GM12865 (cell line): ENCODE data around the gene FAM168B.
A peak's percentile ranks its signal among the peaks of the same experiment; 100 is the strongest.
"Not testable (repeated sequence)": the region's sequence is repeated elsewhere in the genome, so short reads cannot be mapped to it uniquely, and the experiment has no call there.

ENCODE experiments used
- DNase-seq: peaks from one replicate; pipeline ENCODE4 v3.0.0; 2010; ENCODE audit warnings: low read depth
- H3K4me3 ChIP-seq: 2 replicates; pipeline ENCODE4 v1.5.1; 2011; ENCODE audit warnings: mild to moderate bottlenecking, low read depth, low read length, control low read depth
- TF ChIP-seq, protein P1 (sequence below): IDR thresholded peaks from 2 replicates; pipeline ENCODE4 v1.5.1; 2011; ENCODE audit warnings: low read length, control low read depth, low read depth, inconsistent platforms; ENCODE audit not compliant: insufficient read depth; ENCODE audit errors: missing control alignments

FAM168B gene

DNA sequence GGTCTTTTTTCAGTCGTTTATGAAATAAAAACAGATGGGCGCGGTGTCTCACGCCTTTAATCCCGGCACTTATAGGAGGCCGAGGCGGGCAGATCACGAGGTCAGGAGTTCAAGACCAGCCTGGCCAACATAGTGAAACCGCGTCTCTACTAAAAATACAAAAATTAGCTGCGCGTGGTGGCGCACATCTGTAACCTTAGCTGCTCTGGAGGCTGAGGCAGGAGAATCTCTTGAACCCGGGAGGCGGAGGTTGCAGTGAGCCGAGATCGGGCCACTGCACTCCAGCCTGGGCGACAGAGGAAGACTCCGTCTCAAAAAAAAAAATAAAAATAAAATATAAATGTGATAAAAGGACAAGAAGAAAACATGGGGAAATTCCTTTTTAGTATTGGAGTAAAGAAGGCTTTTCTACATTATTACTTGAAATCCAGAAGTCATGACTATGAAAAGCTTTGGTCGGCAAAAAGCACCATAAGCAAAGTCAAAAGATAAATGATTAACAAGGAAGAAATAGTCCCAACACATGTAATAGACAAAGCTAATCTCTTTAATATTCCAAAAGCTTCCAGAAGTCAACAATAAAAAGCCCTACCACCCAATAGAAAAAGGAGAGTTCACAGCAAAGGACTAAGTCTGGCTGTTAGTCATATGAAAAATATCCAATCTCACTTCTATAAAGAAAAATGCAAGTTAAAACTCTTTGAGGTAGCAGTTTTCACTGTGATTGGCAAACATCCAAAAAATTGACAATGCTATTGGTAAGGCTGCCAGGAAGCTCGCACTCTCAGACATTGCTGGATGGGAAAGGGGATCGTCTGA is 1.4 kb upstream of the FAM168B start:
- peak; percentile 9 for DNase-seq
- TF ChIP-seq, protein P1, sequence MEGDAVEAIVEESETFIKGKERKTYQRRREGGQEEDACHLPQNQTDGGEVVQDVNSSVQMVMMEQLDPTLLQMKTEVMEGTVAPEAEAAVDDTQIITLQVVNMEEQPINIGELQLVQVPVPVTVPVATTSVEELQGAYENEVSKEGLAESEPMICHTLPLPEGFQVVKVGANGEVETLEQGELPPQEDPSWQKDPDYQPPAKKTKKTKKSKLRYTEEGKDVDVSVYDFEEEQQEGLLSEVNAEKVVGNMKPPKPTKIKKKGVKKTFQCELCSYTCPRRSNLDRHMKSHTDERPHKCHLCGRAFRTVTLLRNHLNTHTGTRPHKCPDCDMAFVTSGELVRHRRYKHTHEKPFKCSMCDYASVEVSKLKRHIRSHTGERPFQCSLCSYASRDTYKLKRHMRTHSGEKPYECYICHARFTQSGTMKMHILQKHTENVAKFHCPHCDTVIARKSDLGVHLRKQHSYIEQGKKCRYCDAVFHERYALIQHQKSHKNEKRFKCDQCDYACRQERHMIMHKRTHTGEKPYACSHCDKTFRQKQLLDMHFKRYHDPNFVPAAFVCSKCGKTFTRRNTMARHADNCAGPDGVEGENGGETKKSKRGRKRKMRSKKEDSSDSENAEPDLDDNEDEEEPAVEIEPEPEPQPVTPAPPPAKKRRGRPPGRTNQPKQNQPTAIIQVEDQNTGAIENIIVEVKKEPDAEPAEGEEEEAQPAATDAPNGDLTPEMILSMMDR = no peak
- no peak overlapping the region for H3K4me3 ChIP-seq

DNA sequence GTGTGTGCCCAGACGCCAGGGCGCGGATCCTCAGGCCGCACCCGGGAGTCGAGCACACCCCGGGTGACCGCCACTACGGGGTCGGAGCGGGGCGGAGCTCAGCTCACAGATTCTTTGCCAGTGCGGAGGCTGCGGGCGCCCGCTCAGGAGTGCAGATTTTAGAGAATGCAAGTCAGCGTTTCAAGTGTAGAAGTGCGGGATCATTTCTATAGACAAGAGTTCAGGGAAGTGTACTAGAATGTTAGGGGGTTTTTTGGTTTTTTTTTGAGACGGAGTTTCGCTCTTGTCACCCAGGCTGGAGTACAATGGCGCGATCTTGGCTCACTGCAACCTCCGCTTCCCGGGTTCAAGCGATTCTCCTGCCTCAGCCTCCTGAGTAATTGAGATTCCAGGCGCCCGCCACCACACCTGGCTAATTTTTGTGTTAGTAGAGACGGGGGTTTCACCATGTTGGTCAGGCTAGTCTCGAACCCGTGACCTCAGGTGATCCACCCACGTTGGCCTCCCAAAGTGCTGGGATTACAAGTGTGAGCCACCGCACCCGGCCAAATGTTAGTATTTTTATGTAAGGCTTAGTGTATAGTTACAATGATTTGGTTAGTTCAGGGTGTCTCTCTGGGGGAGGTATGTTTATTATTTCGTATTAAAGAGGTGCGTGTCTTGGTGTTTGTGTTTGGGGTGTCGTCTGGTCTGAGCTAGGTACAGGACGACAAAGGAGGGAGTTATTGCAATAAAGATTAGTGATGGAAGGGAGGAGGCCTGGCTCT is 619 bp upstream of the FAM168B start:
- TF ChIP-seq, protein P1 = no peak
- DNase-seq = no peak
- H3K4me3 ChIP-seq = peak overlapping the region; percentile 83

DNA sequence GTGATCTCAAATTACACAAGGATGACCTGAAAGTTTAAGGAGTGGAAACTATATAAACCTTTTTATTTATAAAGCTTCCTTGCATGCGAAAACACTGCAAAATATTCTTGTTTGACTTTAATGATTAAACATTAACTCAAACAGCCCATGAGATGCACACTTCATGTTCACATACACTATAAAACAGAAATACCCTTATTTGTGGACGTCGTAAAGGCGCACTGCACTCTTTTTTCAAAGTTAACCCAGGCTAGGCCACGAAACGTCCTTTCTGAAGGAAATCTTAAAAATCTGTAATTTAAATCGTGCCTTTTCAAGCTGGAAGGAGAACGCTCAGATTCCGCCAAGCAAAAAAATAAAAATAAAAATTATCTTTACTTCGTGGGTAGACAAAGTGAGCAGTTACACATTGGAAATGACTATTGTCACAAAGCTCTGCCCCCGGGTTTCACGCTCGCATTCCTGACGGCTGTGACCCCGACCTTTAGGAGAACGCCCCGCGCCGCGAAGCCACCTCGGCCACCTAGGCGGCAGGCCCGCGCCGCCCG is 728 bp downstream of the FAM168B start:
- DNase-seq = no peak
- H3K4me3 ChIP-seq = peak overlapping the region; percentile 94
- TF ChIP-seq, protein P1 = no peak

DNA sequence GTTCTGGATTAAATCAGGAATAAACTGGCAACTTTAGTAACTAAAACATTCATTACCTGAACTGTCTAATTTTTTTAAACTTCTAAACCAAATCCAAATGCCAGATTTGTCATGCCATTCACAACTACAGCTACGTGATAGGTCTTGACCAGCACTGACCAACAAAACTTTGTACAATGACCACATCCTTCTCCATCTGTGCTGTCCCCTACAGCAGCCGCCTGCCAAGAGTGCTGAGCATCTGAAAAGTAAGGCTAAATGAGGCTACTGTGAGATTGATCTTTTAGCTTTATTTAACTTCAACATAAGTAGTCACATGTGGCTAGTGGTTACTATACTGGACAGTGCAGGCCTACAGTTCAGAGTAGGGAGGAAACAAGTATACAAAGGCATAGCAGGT is 7.6 kb downstream of the FAM168B start:
- TF ChIP-seq, protein P1 = no peak
- no peak overlapping the region for H3K4me3 ChIP-seq
- no peak for DNase-seq

DNA sequence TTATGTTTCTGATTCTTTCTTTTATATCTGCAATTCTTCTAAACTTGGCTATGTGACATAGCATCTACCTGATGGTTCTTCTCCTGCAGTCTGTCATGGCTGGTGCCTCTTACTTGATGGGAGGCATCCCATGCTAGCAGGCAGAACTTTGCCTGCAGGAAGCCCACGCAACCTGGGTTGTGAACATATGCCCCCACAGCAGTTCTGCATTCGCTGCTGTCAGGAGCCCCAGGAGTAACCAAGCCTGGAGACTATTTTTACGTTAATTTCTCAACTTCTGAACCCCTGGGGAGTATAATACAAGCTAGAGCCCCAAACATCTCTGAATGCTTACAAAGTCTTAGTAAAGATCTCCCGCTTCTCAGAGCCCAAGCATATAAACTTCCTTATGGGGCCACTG is 12.1 kb downstream of the FAM168B start:
- no peak for DNase-seq
- TF ChIP-seq, protein P1 = no peak
- no peak overlapping the region for H3K4me3 ChIP-seq

DNA sequence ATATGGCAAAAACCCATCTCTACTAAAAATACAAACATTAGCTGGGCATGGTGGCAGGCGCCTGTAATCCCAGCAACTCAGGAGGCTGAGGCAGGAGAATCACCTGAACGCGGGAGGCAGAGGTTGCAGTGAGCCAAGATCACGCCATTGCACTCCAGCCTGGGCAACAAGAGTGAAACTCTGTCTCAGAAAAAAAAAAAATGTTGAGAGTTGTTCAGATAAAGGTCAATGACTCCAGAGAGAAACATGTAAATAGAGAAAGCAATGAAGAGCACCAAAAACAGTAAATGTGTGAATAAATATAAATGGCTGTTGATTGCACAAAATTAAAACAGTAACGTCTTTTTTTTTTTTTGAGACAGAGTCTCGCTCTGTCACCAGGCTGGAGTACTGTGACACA is 13.3 kb downstream of the FAM168B start:
- DNase-seq, H3K4me3 ChIP-seq: not testable (repeated sequence)

DNA sequence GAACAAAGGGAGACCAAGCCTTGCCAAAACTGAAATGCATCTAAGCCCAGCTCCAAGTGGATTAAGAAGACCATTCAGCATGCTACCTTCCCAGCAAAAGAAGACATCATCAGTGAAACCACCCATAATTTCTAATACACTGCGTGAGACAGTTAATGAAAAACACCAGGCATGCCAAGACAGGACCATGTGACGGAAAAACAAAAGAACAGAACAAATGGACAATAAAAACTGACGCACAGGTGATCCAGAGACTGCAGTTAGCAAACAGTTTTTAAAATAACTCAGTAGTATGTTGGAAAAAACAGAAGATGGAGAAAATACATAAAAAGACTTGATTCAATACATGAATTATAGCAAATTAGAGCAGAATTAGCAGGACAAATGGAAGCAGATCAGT is 15.3 kb downstream of the FAM168B start:
- no peak for DNase-seq
- TF ChIP-seq, protein P1 = no peak
- H3K4me3 ChIP-seq = no peak overlapping the region
